IPS DF 6.9 (cell line): ENCODE results near the gene FAM171A1.
"Not testable (repeated sequence)": the region's sequence is repeated elsewhere in the genome, so short reads cannot be mapped to it uniquely, and the experiment has no call there.

ENCODE experiments used
- DNase-seq: peaks from one replicate; pipeline ENCODE4 v3.0.0-alpha.2; 2013; ENCODE audit warnings: low read depth, low spot score
- H3K27ac ChIP-seq: one replicate; pipeline ENCODE4 v1.5.1; 2013; ENCODE audit warnings: low read length, control low read depth
- H3K27me3 ChIP-seq: 2 replicates; pipeline ENCODE4 v1.6.1; 2013; ENCODE audit warnings: mild to moderate bottlenecking, low read length; ENCODE audit not compliant: control insufficient read depth, insufficient read depth
- H3K36me3 ChIP-seq: 2 replicates; pipeline ENCODE4 v1.6.1; 2013; ENCODE audit warnings: low read length; ENCODE audit not compliant: control insufficient read depth, insufficient read depth
- H3K4me1 ChIP-seq: 2 replicates; pipeline ENCODE4 v1.6.1; 2013; ENCODE audit warnings: low read length; ENCODE audit not compliant: control insufficient read depth, insufficient read depth
- H3K4me3 ChIP-seq: 2 replicates; pipeline ENCODE4 v1.5.1; 2013; ENCODE audit warnings: mild to moderate bottlenecking, low read length
- H3K9me3 ChIP-seq: 2 replicates; pipeline ENCODE4 v1.6.1; 2013; ENCODE audit warnings: low read length, inconsistent platforms; ENCODE audit not compliant: control insufficient read depth, insufficient read depth
- WGBS: extraction: QIAGEN DNeasy Blood & Tissue Kit; methylation state at CpG from one replicate; pipeline ENCODE4 v1.1.7; 2013; ENCODE audit warnings: mixed read lengths, missing lambda C conversion rate; ENCODE audit not compliant: insufficient read length, insufficient coverage; 5-methylcytosine and 5-hydroxymethylcytosine counted together

Gene FAM171A1

GRCh38 chr10:15370856-15371701, at the start of gene FAM171A1:
FAM171A1 (minus strand) TSS chr10:15371289; CDS start chr10:15371052, 237 bp downstream.
- WGBS: no CpG with 5 or more reads among the region's 115 CpGs
- no peak for DNase-seq
- Histone ChIP-seq H3K27ac (no peak within 1 kb of the TSS), H3K36me3 (no peaks in the 10 kb centered on the region), H3K9me3 (no peaks in the 10 kb centered on the region), H3K4me1 (no peaks in the 10 kb centered on the region), H3K4me3 (peak within 1 kb of the TSS; percentile 71), H3K27me3 (no peaks in the 10 kb centered on the region)

GRCh38 chr10:15420858-15421257, 49.8 kb upstream of the FAM171A1 start:
- H3K36me3 ChIP-seq: no peaks in the 10 kb centered on the region
- no peak overlapping the region for H3K4me3 ChIP-seq
- no peak overlapping the region for H3K27ac ChIP-seq
- H3K4me1 ChIP-seq: no peaks in the 10 kb centered on the region
- no peaks in the 10 kb centered on the region for H3K27me3 ChIP-seq
- H3K9me3 ChIP-seq: no peaks in the 10 kb centered on the region
- WGBS: no CpG with 5 or more reads among the region's 4 CpGs
- DNase-seq: no peak

GRCh38 chr10:15419279-15419874, 48.3 kb upstream of the FAM171A1 start:
- DNase-seq: peak; percentile 35
- H3K36me3 ChIP-seq: no peaks in the 10 kb centered on the region
- no peaks in the 10 kb centered on the region for H3K9me3 ChIP-seq
- no peaks in the 10 kb centered on the region for H3K4me1 ChIP-seq
- no peak overlapping the region for H3K27ac ChIP-seq
- no peaks in the 10 kb centered on the region for H3K27me3 ChIP-seq
- no CpG with 5 or more reads among the region's 3 CpGs for WGBS
- H3K4me3 ChIP-seq: no peak overlapping the region

- Histone ChIP-seq H3K27ac (no peak overlapping the region), H3K36me3 (no peaks in the 10 kb centered on the region), H3K27me3 (no peaks in the 10 kb centered on the region), H3K4me1 (no peaks in the 10 kb centered on the region), H3K4me3 (no peak overlapping the region), H3K9me3 (no peaks in the 10 kb centered on the region)
- no CpG with 5 or more reads among the region's 1 CpG for WGBS
- DNase-seq: no peak
Observed at GRCh38 chr10:15416034-15416433, 44.9 kb upstream of the FAM171A1 start.

- DNase-seq: no peak
- H3K36me3 ChIP-seq: no peaks in the 10 kb centered on the region
- no peak overlapping the region for H3K4me3 ChIP-seq
- H3K9me3 ChIP-seq: no peaks in the 10 kb centered on the region
- WGBS: no CpG with 5 or more reads among the region's 4 CpGs
- H3K27me3 ChIP-seq: no peaks in the 10 kb centered on the region
- H3K27ac ChIP-seq: no peak overlapping the region
- H3K4me1 ChIP-seq: no peaks in the 10 kb centered on the region
Observed at GRCh38 chr10:15411010-15411409, 39.9 kb upstream of the FAM171A1 start.

- WGBS: no CpG with 5 or more reads among the region's 2 CpGs
- not testable (repeated sequence) for H3K36me3 ChIP-seq, DNase-seq
Observed at GRCh38 chr10:15409350-15409749, 38.3 kb upstream of the FAM171A1 start.

GRCh38 chr10:15408557-15408956, 37.5 kb upstream of the FAM171A1 start:
- no peaks in the 10 kb centered on the region for H3K4me1 ChIP-seq
- WGBS: no CpG with 5 or more reads among the region's 5 CpGs

More at GRCh38 chr10:15409350-15409749, 38.3 kb upstream of the FAM171A1 start:
- not testable (repeated sequence) for H3K4me1 ChIP-seq, H3K27me3 ChIP-seq, H3K27ac ChIP-seq, H3K9me3 ChIP-seq, H3K4me3 ChIP-seq

GRCh38 chr10:15405319-15405718, 34.2 kb upstream of the FAM171A1 start:
- no peak for DNase-seq
- no CpG with 5 or more reads among the region's 3 CpGs for WGBS

More at GRCh38 chr10:15408557-15408956, 37.5 kb upstream of the FAM171A1 start:
- no peaks in the 10 kb centered on the region for H3K36me3 ChIP-seq
- no peaks in the 10 kb centered on the region for H3K9me3 ChIP-seq
- no peak for DNase-seq
- no peak overlapping the region for H3K27ac ChIP-seq
- no peak overlapping the region for H3K4me3 ChIP-seq
- H3K27me3 ChIP-seq: no peaks in the 10 kb centered on the region

GRCh38 chr10:15401382-15401781, 30.3 kb upstream of the FAM171A1 start:
- Histone ChIP-seq H3K27me3 (no peaks in the 10 kb centered on the region; the same call in 1 of the 2 replicates), H3K4me1 (no peaks in the 10 kb centered on the region), H3K36me3 (no peaks in the 10 kb centered on the region), H3K27ac (no peak overlapping the region), H3K4me3 (no peak overlapping the region), H3K9me3 (no peaks in the 10 kb centered on the region)
- DNase-seq: no peak

More at GRCh38 chr10:15405319-15405718, 34.2 kb upstream of the FAM171A1 start:
- no peaks in the 10 kb centered on the region for H3K9me3 ChIP-seq
- H3K4me3 ChIP-seq: no peak overlapping the region
- H3K27ac ChIP-seq: no peak overlapping the region
- H3K36me3 ChIP-seq: no peaks in the 10 kb centered on the region
- H3K4me1 ChIP-seq: no peaks in the 10 kb centered on the region
- no peaks in the 10 kb centered on the region for H3K27me3 ChIP-seq

- H3K36me3 ChIP-seq, H3K27ac ChIP-seq, H3K27me3 ChIP-seq, DNase-seq, H3K9me3 ChIP-seq, H3K4me3 ChIP-seq, H3K4me1 ChIP-seq: not testable (repeated sequence)
Observed at GRCh38 chr10:15400461-15400860, 29.4 kb upstream of the FAM171A1 start.
